Measurements from ENCODE around the gene METTL14.

METTL14 gene

GRCh38 chr4:118762155-118762554, 77.0 kb downstream of the METTL14 start:
- Histone ChIP-seq H3K9ac (ENCODE audit: low read length) (no peak overlapping the region), H3K36me3 (ENCODE audit: control insufficient read depth, insufficient read depth, low read length) (no peaks in the 10 kb centered on the region), H3K9me3 (ENCODE audit: control insufficient read depth, low read length) (no peaks in the 10 kb centered on the region), H3K27me3 (ENCODE audit: control insufficient read depth, insufficient read depth, low read length) (no peaks in the 10 kb centered on the region), H3K4me1 (ENCODE audit: control insufficient read depth, insufficient read depth, low read length) (peaks cover 4% of the 10 kb centered on the region), H3K4me3 (ENCODE audit: low read length) (no peak overlapping the region)

- Histone ChIP-seq H3K9me3 (ENCODE audit: control insufficient read depth, low read length) (no peaks in the 10 kb centered on the region), H3K4me3 (ENCODE audit: low read length) (no peak overlapping the region), H3K27me3 (ENCODE audit: control insufficient read depth, insufficient read depth, low read length) (no peaks in the 10 kb centered on the region), H3K4me1 (ENCODE audit: control insufficient read depth, insufficient read depth, low read length) (peaks cover 4% of the 10 kb centered on the region), H3K9ac (ENCODE audit: low read length) (no peak overlapping the region), H3K36me3 (ENCODE audit: control insufficient read depth, insufficient read depth, low read length) (no peaks in the 10 kb centered on the region)
These were observed 77.7 kb downstream of the METTL14 start for GRCh38 chr4:118762730-118763477.

Measured in mucosa of stomach (tissue), 1 donor.